ENCODE measurements around the gene TAC4.
A peak's percentile ranks its signal among the peaks of the same experiment; 100 is the strongest.

TAC4 gene

DNA sequence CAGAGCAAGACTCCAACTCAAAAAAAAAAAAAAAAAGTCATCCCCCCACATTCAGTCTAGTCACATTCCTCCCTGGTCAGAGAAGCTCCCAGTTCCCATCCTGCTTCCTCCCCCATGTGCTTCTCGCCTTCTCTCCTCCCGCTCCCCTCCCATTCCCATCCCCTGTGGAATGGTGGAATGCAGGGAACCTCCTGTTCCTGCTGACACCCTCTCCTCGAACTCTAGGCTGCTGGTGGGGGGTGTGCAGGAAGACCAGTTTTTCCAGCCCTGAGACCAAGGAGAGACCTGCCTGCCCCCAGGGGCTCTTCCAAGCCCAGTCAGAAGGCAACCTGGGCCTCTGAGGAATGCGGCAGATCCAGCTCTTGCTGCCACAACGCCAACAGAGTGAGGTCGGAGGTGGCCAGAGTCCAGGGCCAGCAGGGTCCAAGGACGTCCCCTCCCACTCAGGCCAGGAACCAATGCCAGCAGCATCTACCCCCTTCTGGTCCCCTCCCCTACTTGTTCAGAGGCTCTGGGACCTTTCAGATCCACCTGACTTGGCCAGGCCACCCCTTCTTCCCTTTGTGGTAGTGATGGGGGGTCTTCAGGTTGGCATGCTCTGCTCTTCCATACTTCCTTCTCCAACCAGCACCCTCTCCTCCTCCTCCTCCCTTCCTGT lies 39.3 kb upstream of the TAC4 start:
- Histone ChIP-seq H3K9ac (ENCODE audit: low read length) (no peak overlapping the region), H3K36me3 (ENCODE audit: control insufficient read depth, low read depth, low read length) (no peaks in the 10 kb centered on the region), H3K9me3 (ENCODE audit: control insufficient read depth, low read depth, low read length) (no peaks in the 10 kb centered on the region), H3K27ac (ENCODE audit: low read length) (no peak overlapping the region), H3K27me3 (ENCODE audit: control insufficient read depth, insufficient read depth, low read length) (peaks cover 13% of the 10 kb centered on the region), H3K4me3 (ENCODE audit: low read length) (no peak overlapping the region), H3K4me1 (ENCODE audit: control insufficient read depth, low read depth, low read length) (peaks cover 7% of the 10 kb centered on the region)

DNA sequence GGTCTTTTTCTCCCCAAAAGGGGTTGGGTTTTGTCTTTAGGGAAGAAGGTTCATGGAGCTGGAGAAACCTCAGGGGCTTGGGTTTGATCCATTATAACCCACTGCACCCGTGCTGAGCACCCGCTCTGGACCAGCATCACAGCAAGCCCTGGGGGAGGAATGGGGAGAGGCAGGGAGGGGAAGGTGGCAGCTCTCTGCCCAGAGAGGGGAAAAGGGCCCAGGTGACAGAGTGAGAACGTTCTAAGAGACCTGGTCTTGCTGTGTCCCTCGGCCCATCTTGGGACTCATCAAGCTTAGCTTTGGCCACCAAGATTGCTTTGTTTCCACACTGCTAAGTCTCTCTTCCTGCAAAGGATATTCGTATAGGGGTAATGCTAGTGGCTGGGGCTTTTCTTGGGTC lies 38.2 kb upstream of the TAC4 start:
- Histone ChIP-seq H3K9me3 (ENCODE audit: control insufficient read depth, low read depth, low read length) (no peaks in the 10 kb centered on the region), H3K27ac (ENCODE audit: low read length) (no peak overlapping the region), H3K4me3 (ENCODE audit: low read length) (no peak overlapping the region), H3K4me1 (ENCODE audit: control insufficient read depth, low read depth, low read length) (peaks cover 9% of the 10 kb centered on the region), H3K9ac (ENCODE audit: low read length) (no peak overlapping the region), H3K36me3 (ENCODE audit: control insufficient read depth, low read depth, low read length) (no peaks in the 10 kb centered on the region), H3K27me3 (ENCODE audit: control insufficient read depth, insufficient read depth, low read length) (peaks cover 11% of the 10 kb centered on the region)

GRCh38 chr17:49882434-49882833 lies 34.6 kb upstream of the TAC4 start:
- no peaks in the 10 kb centered on the region for H3K36me3 ChIP-seq (ENCODE audit: control insufficient read depth, low read depth, low read length)
- H3K27me3 ChIP-seq (ENCODE audit: control insufficient read depth, insufficient read depth, low read length): peaks cover 22% of the 10 kb centered on the region
- peaks cover 15% of the 10 kb centered on the region for H3K4me1 ChIP-seq (ENCODE audit: control insufficient read depth, low read depth, low read length)
- H3K4me3 ChIP-seq (ENCODE audit: low read length): no peak overlapping the region
- H3K9me3 ChIP-seq (ENCODE audit: control insufficient read depth, low read depth, low read length): no peaks in the 10 kb centered on the region
- no peak overlapping the region for H3K27ac ChIP-seq (ENCODE audit: low read length)
- H3K9ac ChIP-seq (ENCODE audit: low read length): no peak overlapping the region

DNA sequence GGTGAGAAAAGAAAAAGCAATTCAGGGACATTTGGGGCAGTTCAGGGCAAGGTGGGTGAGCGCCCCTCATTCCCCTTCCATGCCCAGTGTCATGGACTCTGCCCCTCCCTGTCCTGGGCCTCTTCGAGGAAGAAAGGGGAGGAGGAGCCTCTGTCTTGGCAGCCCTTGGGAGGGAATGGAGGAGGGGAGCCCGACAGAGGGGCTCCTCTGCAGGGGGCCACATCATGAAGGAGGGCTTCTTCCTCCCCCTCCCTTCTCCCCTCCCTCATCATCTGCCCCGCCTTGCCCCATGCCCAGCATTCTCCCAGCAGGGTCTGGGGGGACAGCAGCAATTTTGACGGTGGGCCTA lies 33.2 kb upstream of the TAC4 start:
- no peaks in the 10 kb centered on the region for H3K9me3 ChIP-seq (ENCODE audit: control insufficient read depth, low read depth, low read length)
- no peaks in the 10 kb centered on the region for H3K36me3 ChIP-seq (ENCODE audit: control insufficient read depth, low read depth, low read length)
- peaks cover 22% of the 10 kb centered on the region for H3K27me3 ChIP-seq (ENCODE audit: control insufficient read depth, insufficient read depth, low read length)
- H3K9ac ChIP-seq (ENCODE audit: low read length): no peak overlapping the region
- H3K27ac ChIP-seq (ENCODE audit: low read length): no peak overlapping the region
- peak overlapping the region; percentile 56 for H3K4me3 ChIP-seq (ENCODE audit: low read length)
- H3K4me1 ChIP-seq (ENCODE audit: control insufficient read depth, low read depth, low read length): peaks cover 10% of the 10 kb centered on the region

- no peak overlapping the region for H3K27ac ChIP-seq (ENCODE audit: low read length)
- H3K9me3 ChIP-seq (ENCODE audit: control insufficient read depth, low read depth, low read length): no peaks in the 10 kb centered on the region
- H3K4me3 ChIP-seq (ENCODE audit: low read length): peak overlapping the region; percentile 56
- no peak overlapping the region for H3K9ac ChIP-seq (ENCODE audit: low read length)
- H3K27me3 ChIP-seq (ENCODE audit: control insufficient read depth, insufficient read depth, low read length): peaks cover 22% of the 10 kb centered on the region
- no peaks in the 10 kb centered on the region for H3K36me3 ChIP-seq (ENCODE audit: control insufficient read depth, low read depth, low read length)
- peaks cover 10% of the 10 kb centered on the region for H3K4me1 ChIP-seq (ENCODE audit: control insufficient read depth, low read depth, low read length)
Measured at GRCh38 chr17:49880291-49881053, 32.6 kb upstream of the TAC4 start.

DNA sequence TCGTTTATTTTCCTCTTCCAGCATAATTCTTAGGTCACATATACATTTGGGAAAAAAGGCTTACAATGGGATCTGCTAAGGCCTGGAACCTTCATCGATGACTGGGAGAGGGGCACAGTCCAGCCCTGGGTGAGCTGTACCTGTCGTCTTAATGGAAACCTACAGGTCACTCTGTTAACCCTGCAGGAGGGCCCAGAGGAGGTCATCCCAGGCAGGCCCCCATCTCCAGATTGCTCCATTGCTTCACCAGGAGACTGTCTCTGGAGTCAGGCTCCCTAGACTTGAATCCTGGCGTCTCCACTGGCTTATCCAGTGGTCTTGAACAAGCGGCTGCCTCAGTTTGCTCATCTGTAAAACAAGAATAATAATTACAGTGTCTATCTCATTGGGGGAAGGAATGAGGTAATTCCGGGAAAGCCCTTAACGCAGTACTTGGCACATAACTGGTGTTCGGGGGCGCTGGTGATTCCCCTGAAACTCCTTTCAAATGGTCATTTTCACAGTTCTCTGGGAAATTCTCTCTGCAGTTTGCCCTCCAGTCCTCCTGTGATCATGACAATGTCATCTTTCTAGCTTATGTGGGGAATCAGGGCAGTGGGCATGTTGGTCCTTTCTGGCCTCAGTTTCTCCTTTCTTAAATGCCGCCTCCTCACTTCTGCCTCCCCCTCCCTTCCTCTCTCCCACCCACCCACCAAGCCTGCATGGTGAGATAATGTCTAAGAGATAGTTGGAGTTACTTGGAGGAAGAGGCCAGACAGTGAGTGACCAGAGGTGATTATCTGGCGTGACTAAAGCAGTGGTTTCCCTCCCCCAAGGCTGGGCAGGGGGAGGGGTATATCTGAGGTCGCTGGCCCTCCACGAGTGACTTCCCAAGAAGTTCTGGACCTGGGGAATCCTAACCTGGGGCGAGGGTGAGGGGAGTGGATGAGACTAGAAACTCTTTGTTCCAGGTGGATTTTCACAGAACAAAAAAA lies 31.3 kb upstream of the TAC4 start:
- no peaks in the 10 kb centered on the region for H3K9me3 ChIP-seq (ENCODE audit: control insufficient read depth, low read depth, low read length)
- peaks cover 10% of the 10 kb centered on the region for H3K4me1 ChIP-seq (ENCODE audit: control insufficient read depth, low read depth, low read length)
- no peak overlapping the region for H3K4me3 ChIP-seq (ENCODE audit: low read length)
- peaks cover 22% of the 10 kb centered on the region for H3K27me3 ChIP-seq (ENCODE audit: control insufficient read depth, insufficient read depth, low read length)
- no peaks in the 10 kb centered on the region for H3K36me3 ChIP-seq (ENCODE audit: control insufficient read depth, low read depth, low read length)
- H3K27ac ChIP-seq (ENCODE audit: low read length): no peak overlapping the region
- no peak overlapping the region for H3K9ac ChIP-seq (ENCODE audit: low read length)

DNA sequence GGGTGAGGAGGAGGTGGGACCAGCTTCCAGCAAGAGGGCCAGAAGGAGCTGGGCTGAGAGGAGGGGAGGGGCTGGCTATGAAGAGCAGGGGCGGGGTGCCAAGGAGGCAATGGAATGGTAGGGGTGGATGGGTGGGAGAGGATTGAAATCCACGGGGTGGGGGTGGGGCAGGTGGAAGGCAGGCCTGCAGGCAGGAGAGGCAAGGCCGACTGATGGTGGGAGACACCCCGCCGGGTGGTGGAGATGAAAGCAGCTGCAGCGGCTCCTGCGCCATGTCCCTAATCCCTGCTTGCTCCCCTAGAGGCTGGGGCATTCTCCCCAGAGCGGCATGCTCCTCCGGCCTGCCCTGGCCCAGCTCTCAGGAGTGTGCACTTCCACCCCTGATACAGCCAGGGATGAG lies 27.8 kb upstream of the TAC4 start:
- H3K9ac ChIP-seq (ENCODE audit: low read length): no peak overlapping the region

DNA sequence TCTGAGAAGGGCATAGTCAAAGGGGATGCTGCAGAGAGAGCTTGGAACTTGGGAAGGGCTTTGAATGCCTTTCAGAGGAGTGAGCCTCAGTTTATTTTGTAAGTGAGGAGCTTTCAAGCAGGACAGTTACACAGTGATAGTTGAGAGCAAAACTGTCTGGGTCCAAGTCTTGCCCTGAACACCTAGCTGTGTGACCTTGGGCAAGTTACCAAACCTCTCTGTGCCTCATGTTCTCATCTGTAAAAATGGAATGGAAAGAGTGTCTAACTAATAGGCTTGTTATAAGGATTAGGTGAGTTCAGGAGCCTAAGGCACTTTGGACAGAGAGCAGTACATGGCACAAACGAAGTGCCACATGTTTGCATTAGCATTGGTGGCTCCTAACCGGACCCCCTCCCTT lies 27.0 kb upstream of the TAC4 start:
- H3K27me3 ChIP-seq (ENCODE audit: control insufficient read depth, insufficient read depth, low read length): peaks cover 13% of the 10 kb centered on the region
- H3K27ac ChIP-seq (ENCODE audit: low read length): no peak overlapping the region
- no peak overlapping the region for H3K4me3 ChIP-seq (ENCODE audit: low read length)

More for the DNA sequence above, 27.8 kb upstream of the TAC4 start:
- Histone ChIP-seq H3K27me3 (ENCODE audit: control insufficient read depth, insufficient read depth, low read length) (peaks cover 14% of the 10 kb centered on the region), H3K4me3 (ENCODE audit: low read length) (no peak overlapping the region), H3K36me3 (ENCODE audit: control insufficient read depth, low read depth, low read length) (no peaks in the 10 kb centered on the region), H3K4me1 (ENCODE audit: control insufficient read depth, low read depth, low read length) (peaks cover 5% of the 10 kb centered on the region), H3K27ac (ENCODE audit: low read length) (no peak overlapping the region), H3K9me3 (ENCODE audit: control insufficient read depth, low read depth, low read length) (no peaks in the 10 kb centered on the region)

GRCh38 chr17:49873926-49874325 lies 26.1 kb upstream of the TAC4 start:
- Histone ChIP-seq H3K4me3 (ENCODE audit: low read length) (no peak overlapping the region), H3K9ac (ENCODE audit: low read length) (no peak overlapping the region), H3K27ac (ENCODE audit: low read length) (no peak overlapping the region), H3K27me3 (ENCODE audit: control insufficient read depth, insufficient read depth, low read length) (peaks cover 3% of the 10 kb centered on the region), H3K4me1 (ENCODE audit: control insufficient read depth, low read depth, low read length) (no peaks in the 10 kb centered on the region), H3K36me3 (ENCODE audit: control insufficient read depth, low read depth, low read length) (no peaks in the 10 kb centered on the region), H3K9me3 (ENCODE audit: control insufficient read depth, low read depth, low read length) (no peaks in the 10 kb centered on the region)

More for the DNA sequence above, 27.0 kb upstream of the TAC4 start:
- Histone ChIP-seq H3K4me1 (ENCODE audit: control insufficient read depth, low read depth, low read length) (peaks cover 4% of the 10 kb centered on the region), H3K36me3 (ENCODE audit: control insufficient read depth, low read depth, low read length) (no peaks in the 10 kb centered on the region), H3K9ac (ENCODE audit: low read length) (no peak overlapping the region), H3K9me3 (ENCODE audit: control insufficient read depth, low read depth, low read length) (no peaks in the 10 kb centered on the region)

DNA sequence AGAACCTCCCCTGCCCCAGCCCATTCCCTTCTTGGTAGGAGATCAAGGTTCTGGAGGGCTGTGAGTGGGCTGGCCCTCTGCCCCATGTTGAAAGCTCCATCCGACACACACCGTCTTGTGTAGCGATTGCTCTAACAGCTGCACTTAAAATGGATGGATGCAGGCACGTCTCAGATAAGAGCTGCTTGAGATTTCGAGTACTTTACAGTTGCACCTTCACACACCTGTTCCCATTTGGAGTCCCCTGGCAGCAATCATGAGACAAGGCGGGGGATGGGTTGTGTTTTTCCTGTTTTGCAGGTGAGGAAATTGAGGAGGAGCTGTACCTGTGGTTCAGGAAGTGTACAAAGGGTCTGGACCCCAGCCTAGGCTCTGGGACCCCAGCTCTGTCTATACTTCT lies 25.6 kb upstream of the TAC4 start:
- Histone ChIP-seq H3K27me3 (ENCODE audit: control insufficient read depth, insufficient read depth, low read length) (no peaks in the 10 kb centered on the region), H3K4me3 (ENCODE audit: low read length) (no peak overlapping the region), H3K4me1 (ENCODE audit: control insufficient read depth, low read depth, low read length) (no peaks in the 10 kb centered on the region), H3K36me3 (ENCODE audit: control insufficient read depth, low read depth, low read length) (no peaks in the 10 kb centered on the region), H3K9ac (ENCODE audit: low read length) (no peak overlapping the region), H3K9me3 (ENCODE audit: control insufficient read depth, low read depth, low read length) (no peaks in the 10 kb centered on the region), H3K27ac (ENCODE audit: low read length) (no peak overlapping the region)

DNA sequence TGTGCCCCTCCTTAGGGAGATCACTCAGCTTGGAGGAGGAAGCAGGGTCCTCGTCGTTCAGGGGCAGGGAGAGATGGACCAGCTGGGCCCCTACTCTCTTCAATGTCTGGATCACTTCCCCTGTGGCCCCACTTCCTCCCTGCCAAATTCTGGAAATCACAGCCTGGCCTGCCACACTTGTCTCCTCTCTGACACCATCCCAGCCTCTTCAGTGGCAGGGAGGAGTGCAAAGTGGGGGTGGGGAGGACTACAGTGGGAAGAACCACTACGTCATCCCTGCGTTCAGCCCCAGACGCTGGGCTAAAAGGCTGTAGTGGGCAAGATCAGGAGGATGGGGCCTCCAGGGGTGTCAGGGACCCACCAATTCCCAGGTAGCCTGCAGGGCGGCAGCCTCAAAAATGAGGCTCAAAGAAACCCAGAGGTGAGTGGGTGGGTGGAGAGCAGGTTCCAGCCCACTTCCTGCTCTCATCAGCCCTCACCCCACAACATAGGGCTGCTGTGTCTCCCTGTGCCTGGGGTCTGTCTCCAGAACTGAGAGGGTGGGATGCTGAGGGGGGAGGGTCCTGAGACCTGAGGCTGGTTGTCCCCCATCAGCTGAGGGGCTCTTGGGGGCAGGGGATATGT lies 25.0 kb upstream of the TAC4 start:
- no peak overlapping the region for H3K4me3 ChIP-seq (ENCODE audit: low read length)
- no peaks in the 10 kb centered on the region for H3K9me3 ChIP-seq (ENCODE audit: control insufficient read depth, low read depth, low read length)
- no peaks in the 10 kb centered on the region for H3K4me1 ChIP-seq (ENCODE audit: control insufficient read depth, low read depth, low read length)
- H3K9ac ChIP-seq (ENCODE audit: low read length): no peak overlapping the region
- H3K27ac ChIP-seq (ENCODE audit: low read length): no peak overlapping the region
- H3K27me3 ChIP-seq (ENCODE audit: control insufficient read depth, insufficient read depth, low read length): no peaks in the 10 kb centered on the region
- no peaks in the 10 kb centered on the region for H3K36me3 ChIP-seq (ENCODE audit: control insufficient read depth, low read depth, low read length)
